Astrocyte (in vitro differentiated cells and primary cell): ENCODE results near the gene FOXO6. TPM values are rescaled to one million over a fixed set of nuclear protein-coding genes. Genes with fewer than 3 reads are reported as not detected.

ENCODE experiments used
- DNase-seq: peaks from one replicate; pipeline ENCODE4 v3.0.0-alpha.2; 2010; ENCODE audit warnings: low read depth
- FAIRE-seq: peaks from 2 replicates; lab custom pipeline; 2011; peaks lifted over from hg19 to GRCh38; lab: Jason Lieb, UNC
- H2AFZ ChIP-seq: 2 replicates; pipeline ENCODE4 v1.6.0; 2012; ENCODE audit warnings: low read depth, low read length, inconsistent platforms
- H3K27ac ChIP-seq: 2 replicates; pipeline ENCODE4 v1.5.1; 2011; ENCODE audit warnings: low read depth, low read length, inconsistent platforms
- H3K27me3 ChIP-seq: 2 replicates; pipeline ENCODE4 v1.6.0; 2011; ENCODE audit warnings: low read length, inconsistent platforms; ENCODE audit not compliant: insufficient read depth
- H3K36me3 ChIP-seq: 2 replicates; pipeline ENCODE4 v1.5.1; 2011; ENCODE audit warnings: low read length, inconsistent platforms; ENCODE audit not compliant: insufficient read depth
- H3K4me1 ChIP-seq: 2 replicates; pipeline ENCODE4 v1.5.1; 2011; ENCODE audit warnings: low read length, inconsistent platforms; ENCODE audit not compliant: insufficient read depth
- H3K4me2 ChIP-seq: 2 replicates; pipeline ENCODE4 v1.6.0; 2012; ENCODE audit warnings: low read length, inconsistent platforms
- H3K4me3 ChIP-seq: 2 replicates; pipeline ENCODE4 v1.5.1; 2011; ENCODE audit warnings: low read depth, mild to moderate bottlenecking, low read length, inconsistent platforms; ENCODE audit not compliant: insufficient read depth
- H3K79me2 ChIP-seq: 2 replicates; pipeline ENCODE4 v1.6.0; 2012; ENCODE audit warnings: mild to moderate bottlenecking, low read length, inconsistent platforms; ENCODE audit not compliant: insufficient read depth
- H3K9ac ChIP-seq: 2 replicates; pipeline ENCODE4 v1.6.0; 2012; ENCODE audit warnings: mild to moderate bottlenecking, low read length, inconsistent platforms
- H3K9me3 ChIP-seq: 2 replicates; pipeline ENCODE4 v1.5.1; 2012; ENCODE audit warnings: low read depth, mild to moderate bottlenecking, low read length, inconsistent platforms; ENCODE audit not compliant: insufficient read depth
- H4K20me1 ChIP-seq: 2 replicates; pipeline ENCODE4 v1.6.0; 2012; ENCODE audit warnings: low read length, inconsistent platforms; ENCODE audit not compliant: insufficient read depth
- H3K27ac Mint-ChIP-seq: one replicate; pipeline ENCODE4 v1.8.0; 2021; ENCODE audit warnings: mild to moderate bottlenecking, mixed read lengths; ENCODE audit not compliant: unreplicated experiment
- H3K27me3 Mint-ChIP-seq: one replicate; pipeline ENCODE4 v1.8.0; 2021; ENCODE audit warnings: low read depth, mixed read lengths; ENCODE audit not compliant: unreplicated experiment
- H3K36me3 Mint-ChIP-seq: one replicate; pipeline ENCODE4 v1.8.0; 2021; ENCODE audit warnings: low read depth, mixed read lengths; ENCODE audit not compliant: unreplicated experiment
- H3K4me1 Mint-ChIP-seq: one replicate; pipeline ENCODE4 v1.8.0; 2021; ENCODE audit warnings: low read depth, mixed read lengths; ENCODE audit not compliant: unreplicated experiment
- H3K4me3 Mint-ChIP-seq: one replicate; pipeline ENCODE4 v1.8.0; 2021; ENCODE audit warnings: mild to moderate bottlenecking, moderate library complexity, mixed read lengths; ENCODE audit not compliant: unreplicated experiment
- H3K9me3 Mint-ChIP-seq: one replicate; pipeline ENCODE4 v1.8.0; 2021; ENCODE audit warnings: mild to moderate bottlenecking, mixed read lengths; ENCODE audit not compliant: unreplicated experiment
- CTCF ChIP-seq: IDR thresholded peaks from 2 replicates; pipeline ENCODE4 v1.5.1; 2011; ENCODE audit warnings: low read depth, mild to moderate bottlenecking, inconsistent platforms, low read length, moderate library complexity; ENCODE audit not compliant: insufficient read depth
- EZH2 ChIP-seq: IDR thresholded peaks from 2 replicates; pipeline ENCODE4 v1.6.1; 2012; ENCODE audit warnings: mild to moderate bottlenecking, low read length, inconsistent platforms; ENCODE audit not compliant: insufficient read depth
- total RNA-seq: library from RNA; stranded (reverse); gene quantifications from 2 replicates; pipeline ENCODE4 v1.2.1, GENCODE V29; 2021

The FOXO6 gene
- total RNA-seq, 1 donor from 2014 or later = 1.2 TPM

- FAIRE-seq = no peak
- Histone ChIP-seq H4K20me1 (no peaks in the 10 kb centered on the region), H3K4me2 (no peak overlapping the region), H3K9ac (no peak overlapping the region), H3K36me3 (no peaks in the 10 kb centered on the region), H3K4me3 (no peak overlapping the region), H3K27ac (no peak overlapping the region), H3K27me3 (peaks cover 7% of the 10 kb centered on the region), H3K9me3 (no peaks in the 10 kb centered on the region), H3K4me1 (no peaks in the 10 kb centered on the region), H3K79me2 (no peaks in the 10 kb centered on the region), H2AFZ (no peak overlapping the region)
- H3K4me1 Mint-ChIP-seq = peaks cover 3% of the 10 kb centered on the region
- H3K36me3 Mint-ChIP-seq = no peaks in the 10 kb centered on the region
- TF ChIP-seq CTCF = no peak
- TF ChIP-seq EZH2 = no peak
- H3K27ac Mint-ChIP-seq = no peak overlapping the region
- no peaks in the 10 kb centered on the region for H3K9me3 Mint-ChIP-seq
- DNase-seq = no peak
- peaks cover 27% of the 10 kb centered on the region for H3K27me3 Mint-ChIP-seq
- H3K4me3 Mint-ChIP-seq = no peak overlapping the region
Measured at GRCh38 chr1:41343790-41344699, 17.2 kb upstream of the FOXO6 start.

- H3K36me3 ChIP-seq = no peaks in the 10 kb centered on the region
- no peak overlapping the region for H3K27ac ChIP-seq
- FAIRE-seq = no peak
- H3K4me2 ChIP-seq = no peak overlapping the region
- no peak overlapping the region for H3K27ac Mint-ChIP-seq
- H3K9me3 ChIP-seq = no peaks in the 10 kb centered on the region
- no peak for DNase-seq
- peaks cover 3% of the 10 kb centered on the region for H3K4me1 Mint-ChIP-seq
- peaks cover 33% of the 10 kb centered on the region for H3K27me3 Mint-ChIP-seq
- no peak overlapping the region for H2AFZ ChIP-seq
- H4K20me1 ChIP-seq = no peaks in the 10 kb centered on the region
- TF ChIP-seq CTCF (no peak), EZH2 (no peak)
- H3K4me3 ChIP-seq = no peak overlapping the region
- H3K4me3 Mint-ChIP-seq = no peak overlapping the region
- H3K27me3 ChIP-seq = peaks cover 7% of the 10 kb centered on the region
- no peaks in the 10 kb centered on the region for H3K36me3 Mint-ChIP-seq
- H3K4me1 ChIP-seq = no peaks in the 10 kb centered on the region
- no peak overlapping the region for H3K9ac ChIP-seq
- H3K79me2 ChIP-seq = no peaks in the 10 kb centered on the region
- H3K9me3 Mint-ChIP-seq = no peaks in the 10 kb centered on the region
Measured at GRCh38 chr1:41344708-41345159, 16.5 kb upstream of the FOXO6 start.
